ENCODE results near the gene FOXN3. TPM values are rescaled to one million over a fixed set of nuclear protein-coding genes. Genes with fewer than 3 reads are reported as not detected.

Gene FOXN3
- total and polyA plus RNA-seq, 10 of the 15 experiments (the other 5 are each of a cell fraction or from before 2014, with no cell fraction given), result 4.5 to 68.9 (median 29.7) TPM

- TF ChIP-seq, protein P1, sequence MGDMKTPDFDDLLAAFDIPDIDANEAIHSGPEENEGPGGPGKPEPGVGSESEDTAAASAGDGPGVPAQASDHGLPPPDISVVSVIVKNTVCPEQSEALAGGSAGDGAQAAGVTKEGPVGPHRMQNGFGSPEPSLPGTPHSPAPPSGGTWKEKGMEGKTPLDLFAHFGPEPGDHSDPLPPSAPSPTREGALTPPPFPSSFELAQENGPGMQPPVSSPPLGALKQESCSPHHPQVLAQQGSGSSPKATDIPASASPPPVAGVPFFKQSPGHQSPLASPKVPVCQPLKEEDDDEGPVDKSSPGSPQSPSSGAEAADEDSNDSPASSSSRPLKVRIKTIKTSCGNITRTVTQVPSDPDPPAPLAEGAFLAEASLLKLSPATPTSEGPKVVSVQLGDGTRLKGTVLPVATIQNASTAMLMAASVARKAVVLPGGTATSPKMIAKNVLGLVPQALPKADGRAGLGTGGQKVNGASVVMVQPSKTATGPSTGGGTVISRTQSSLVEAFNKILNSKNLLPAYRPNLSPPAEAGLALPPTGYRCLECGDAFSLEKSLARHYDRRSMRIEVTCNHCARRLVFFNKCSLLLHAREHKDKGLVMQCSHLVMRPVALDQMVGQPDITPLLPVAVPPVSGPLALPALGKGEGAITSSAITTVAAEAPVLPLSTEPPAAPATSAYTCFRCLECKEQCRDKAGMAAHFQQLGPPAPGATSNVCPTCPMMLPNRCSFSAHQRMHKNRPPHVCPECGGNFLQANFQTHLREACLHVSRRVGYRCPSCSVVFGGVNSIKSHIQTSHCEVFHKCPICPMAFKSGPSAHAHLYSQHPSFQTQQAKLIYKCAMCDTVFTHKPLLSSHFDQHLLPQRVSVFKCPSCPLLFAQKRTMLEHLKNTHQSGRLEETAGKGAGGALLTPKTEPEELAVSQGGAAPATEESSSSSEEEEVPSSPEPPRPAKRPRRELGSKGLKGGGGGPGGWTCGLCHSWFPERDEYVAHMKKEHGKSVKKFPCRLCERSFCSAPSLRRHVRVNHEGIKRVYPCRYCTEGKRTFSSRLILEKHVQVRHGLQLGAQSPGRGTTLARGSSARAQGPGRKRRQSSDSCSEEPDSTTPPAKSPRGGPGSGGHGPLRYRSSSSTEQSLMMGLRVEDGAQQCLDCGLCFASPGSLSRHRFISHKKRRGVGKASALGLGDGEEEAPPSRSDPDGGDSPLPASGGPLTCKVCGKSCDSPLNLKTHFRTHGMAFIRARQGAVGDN (IDR thresholded peaks at IDR 0.05), result peak; percentile 40; the same call in 1 of the 2 replicates
These were observed 152.7 kb downstream of the FOXN3 start (continued) for GRCh38 chr14:89264196-89264800.

DNA sequence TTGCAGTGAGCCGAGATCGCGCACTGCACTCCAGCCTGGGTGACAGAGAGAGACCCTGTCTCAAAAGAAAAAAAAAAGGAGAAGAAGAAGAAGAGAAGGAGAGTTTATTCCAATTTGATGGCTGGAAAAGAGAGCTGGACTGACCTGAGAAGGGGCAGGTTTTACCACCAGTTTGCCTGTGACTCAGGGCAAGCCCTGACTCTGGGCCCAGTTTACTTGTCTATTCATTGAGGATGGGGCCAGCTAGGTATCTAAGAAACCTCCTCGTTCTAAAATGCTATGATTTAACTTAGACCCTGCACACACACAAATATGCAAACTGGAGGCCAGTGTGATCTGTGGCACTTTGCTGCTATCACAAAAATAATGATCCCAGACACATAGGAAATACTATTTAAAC is 155.0 kb downstream of the FOXN3 start:
- CTCF ChIA-PET, result interaction anchor here (0.7 kb wide), 1 partner anchor 379 kb away, joined by 4 read pairs; no protein-coding TSS in a partner anchor
- H3K27me3 ChIP-seq (replicated peaks in 1 of 2; ENCODE audit: control insufficient read depth in 2 of 2, insufficient read depth in 2 of 2, low read length in 1 of 2), result no peaks in the 10 kb centered on the region
- RAD21 ChIA-PET (ENCODE audit: unreplicated experiment), result no interaction called here
- ATAC-seq (no peak), DNase-seq (ENCODE audit: low read depth, low spot score) (no peak), FAIRE-seq (no peak)
- peaks cover 0 to 6% of the 10 kb centered on the region in 2 experiments; a peak in 3 of 4 replicates for H3K36me3 ChIP-seq (ENCODE audit: control insufficient read depth in 2 of 2, insufficient read depth in 2 of 2, low read length in 1 of 2)
- POLR2A ChIA-PET, result interaction anchor here (0.6 to 1.0 kb wide), 2 partner anchors 10 to 77 kb away, joined by 3 read pairs; no protein-coding TSS in a partner anchor
- WGBS (ENCODE audit: insufficient coverage, insufficient replicate concordance, low lambda C conversion rate, missing lambda C conversion rate), result 100% methylated on average over 4 of the region's 4 CpGs
- H3K9me3 ChIP-seq (replicated peaks; ENCODE audit: control insufficient read depth, insufficient read depth, low read length), result no peaks in the 10 kb centered on the region
- H3K79me2 ChIP-seq (ENCODE audit: control insufficient read depth, insufficient read depth, low read length), result peaks cover 4% of the 10 kb centered on the region
- H3K9ac ChIP-seq (ENCODE audit: control insufficient read depth, insufficient read depth, low read length), result no peak overlapping the region
- H3K4me2 ChIP-seq (ENCODE audit: control insufficient read depth, insufficient read depth), result no peak overlapping the region
- no TSS peak for BruUV-seq (replicated peaks)
- in situ Hi-C loops (cut with MboI), result no loop called here
- H2AFZ ChIP-seq (ENCODE audit: control insufficient read depth, low read depth, low read length), result no peak overlapping the region
- no peaks in the 10 kb centered on the region for H4K20me1 ChIP-seq (ENCODE audit: control insufficient read depth, insufficient read depth)
- no peak overlapping the region for H3K27ac ChIP-seq (ENCODE audit: control insufficient read depth, insufficient read depth)
- peaks cover 3% of the 10 kb centered on the region; the same call in 1 of the 2 replicates for H3K4me1 ChIP-seq (ENCODE audit: control insufficient read depth, insufficient read depth, low read length)
- H3K4me3 ChIP-seq, result no peak overlapping the region
- intact Hi-C loops (cut with micrococcal nuclease; ENCODE audit: unreplicated experiment), result no loop called here
- SMC1A ChIA-PET (ENCODE audit: uncharacterized antibody, unreplicated experiment), result interaction anchor here (0.6 to 1.4 kb wide), 6 partner anchors 9 to 263 kb away, joined by 3 to 5 read pairs (median 3); no protein-coding TSS in a partner anchor
- TF ChIP-seq, protein P2, sequence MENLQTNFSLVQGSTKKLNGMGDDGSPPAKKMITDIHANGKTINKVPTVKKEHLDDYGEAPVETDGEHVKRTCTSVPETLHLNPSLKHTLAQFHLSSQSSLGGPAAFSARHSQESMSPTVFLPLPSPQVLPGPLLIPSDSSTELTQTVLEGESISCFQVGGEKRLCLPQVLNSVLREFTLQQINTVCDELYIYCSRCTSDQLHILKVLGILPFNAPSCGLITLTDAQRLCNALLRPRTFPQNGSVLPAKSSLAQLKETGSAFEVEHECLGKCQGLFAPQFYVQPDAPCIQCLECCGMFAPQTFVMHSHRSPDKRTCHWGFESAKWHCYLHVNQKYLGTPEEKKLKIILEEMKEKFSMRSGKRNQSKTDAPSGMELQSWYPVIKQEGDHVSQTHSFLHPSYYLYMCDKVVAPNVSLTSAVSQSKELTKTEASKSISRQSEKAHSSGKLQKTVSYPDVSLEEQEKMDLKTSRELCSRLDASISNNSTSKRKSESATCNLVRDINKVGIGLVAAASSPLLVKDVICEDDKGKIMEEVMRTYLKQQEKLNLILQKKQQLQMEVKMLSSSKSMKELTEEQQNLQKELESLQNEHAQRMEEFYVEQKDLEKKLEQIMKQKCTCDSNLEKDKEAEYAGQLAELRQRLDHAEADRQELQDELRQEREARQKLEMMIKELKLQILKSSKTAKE (IDR thresholded peaks at IDR 0.05; ENCODE audit: low read depth, poor library complexity, severe bottlenecking), result no peak
- TF ChIP-seq NFIC (IDR thresholded peaks at IDR 0.05; ENCODE audit: low read depth, low read length), result no peak
- no peak for TF ChIP-seq REST (IDR thresholded peaks at IDR 0.05; ENCODE audit: low read depth, low read length)
- no peak for TF ChIP-seq LARP7 (IDR thresholded peaks at IDR 0.05)
- no peak for TF ChIP-seq ASH2L (IDR thresholded peaks at IDR 0.05; ENCODE audit: borderline replicate concordance, low read depth)
- TF ChIP-seq CBX3 (IDR thresholded peaks at IDR 0.05; ENCODE audit: borderline replicate concordance, low read depth), result no peak
- TF ChIP-seq, protein P3, sequence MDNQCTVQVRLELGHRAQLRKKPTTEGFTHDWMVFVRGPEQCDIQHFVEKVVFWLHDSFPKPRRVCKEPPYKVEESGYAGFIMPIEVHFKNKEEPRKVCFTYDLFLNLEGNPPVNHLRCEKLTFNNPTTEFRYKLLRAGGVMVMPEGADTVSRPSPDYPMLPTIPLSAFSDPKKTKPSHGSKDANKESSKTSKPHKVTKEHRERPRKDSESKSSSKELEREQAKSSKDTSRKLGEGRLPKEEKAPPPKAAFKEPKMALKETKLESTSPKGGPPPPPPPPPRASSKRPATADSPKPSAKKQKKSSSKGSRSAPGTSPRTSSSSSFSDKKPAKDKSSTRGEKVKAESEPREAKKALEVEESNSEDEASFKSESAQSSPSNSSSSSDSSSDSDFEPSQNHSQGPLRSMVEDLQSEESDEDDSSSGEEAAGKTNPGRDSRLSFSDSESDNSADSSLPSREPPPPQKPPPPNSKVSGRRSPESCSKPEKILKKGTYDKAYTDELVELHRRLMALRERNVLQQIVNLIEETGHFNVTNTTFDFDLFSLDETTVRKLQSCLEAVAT (IDR thresholded peaks at IDR 0.05), result no peak
